ENCODE data around the gene METTL21C.

Gene METTL21C

DNA sequence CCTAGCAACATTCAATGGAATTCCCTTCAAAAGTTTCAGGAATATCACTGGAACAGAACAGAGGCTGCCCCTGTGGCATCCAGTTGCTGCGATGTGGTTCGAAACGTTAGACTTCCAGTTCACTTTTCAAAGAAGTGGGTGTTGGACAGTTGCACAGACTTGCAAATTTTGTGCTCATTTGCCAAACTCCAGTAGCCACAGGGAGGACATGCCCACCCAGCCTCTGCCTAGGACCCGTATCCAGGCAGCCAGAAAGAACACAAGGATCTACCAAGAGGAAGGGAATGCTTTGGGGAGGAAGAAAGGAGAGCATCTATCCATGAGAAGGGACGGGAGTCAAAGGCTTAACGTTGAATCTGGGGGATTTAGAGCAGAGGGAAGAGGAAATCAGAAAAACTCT lies at the start of gene METTL21C:
Gene METTL21C, minus strand, starts transcription at position 108 of the 400 bp plus-strand sequence. CDS start 546 bp downstream, outside the sequence.
- Histone ChIP-seq H3K9me3 (ENCODE audit: control insufficient read depth in 1 of 2, low read length in 2 of 2) (peaks cover 0 to 8% of the 10 kb centered on the region in 2 donors), H3K27ac (ENCODE audit: low read length) (no peak within 1 kb of the TSS), H3K4me3 (ENCODE audit: low read depth in 1 of 2, low read length in 2 of 2) (no peak within 1 kb of the TSS), H3K4me1 (ENCODE audit: control insufficient read depth in 1 of 2, insufficient read depth in 2 of 2, low read length in 2 of 2) (no peaks in the 10 kb centered on the region), H3K27me3 (ENCODE audit: low read depth, low read length) (no peaks in the 10 kb centered on the region), H3K36me3 (ENCODE audit: control insufficient read depth in 1 of 2, insufficient read depth in 2 of 2, low read length in 2 of 2) (no peaks in the 10 kb centered on the region)

DNA sequence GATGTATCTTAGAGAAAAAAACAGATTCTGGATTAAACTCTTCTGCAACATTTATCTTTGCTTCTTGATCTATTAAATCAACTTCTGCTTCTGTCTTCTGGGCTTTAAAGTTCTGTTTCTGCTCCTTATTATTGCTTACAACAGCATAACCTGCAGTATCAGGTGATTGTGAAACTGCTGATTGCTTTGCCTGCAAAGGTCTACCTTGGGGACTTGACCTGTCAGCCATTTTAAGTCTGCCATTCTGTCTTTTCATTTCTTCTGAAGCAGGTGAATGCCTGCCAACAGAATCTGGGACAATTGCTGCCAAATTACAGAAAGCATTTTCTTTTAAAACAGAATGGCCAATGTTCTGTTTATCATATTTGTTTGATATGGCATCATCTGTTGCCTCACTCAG lies 47.7 kb upstream of the METTL21C start:
- no peaks in the 10 kb centered on the region for H3K27me3 ChIP-seq (ENCODE audit: low read depth, low read length)
- H3K36me3 ChIP-seq (ENCODE audit: control insufficient read depth in 1 of 2, insufficient read depth in 2 of 2, low read length in 2 of 2), result no peaks in the 10 kb centered on the region
- H3K9me3 ChIP-seq (ENCODE audit: control insufficient read depth in 1 of 2, low read length in 2 of 2), result peaks cover 3 to 39% of the 10 kb centered on the region in 2 donors
- no peak overlapping the region for H3K4me3 ChIP-seq (ENCODE audit: low read depth in 1 of 2, low read length in 2 of 2)
- H3K27ac ChIP-seq (ENCODE audit: low read length), result no peak overlapping the region
- H3K4me1 ChIP-seq (ENCODE audit: control insufficient read depth in 1 of 2, insufficient read depth in 2 of 2, low read length in 2 of 2), result no peaks in the 10 kb centered on the region

DNA sequence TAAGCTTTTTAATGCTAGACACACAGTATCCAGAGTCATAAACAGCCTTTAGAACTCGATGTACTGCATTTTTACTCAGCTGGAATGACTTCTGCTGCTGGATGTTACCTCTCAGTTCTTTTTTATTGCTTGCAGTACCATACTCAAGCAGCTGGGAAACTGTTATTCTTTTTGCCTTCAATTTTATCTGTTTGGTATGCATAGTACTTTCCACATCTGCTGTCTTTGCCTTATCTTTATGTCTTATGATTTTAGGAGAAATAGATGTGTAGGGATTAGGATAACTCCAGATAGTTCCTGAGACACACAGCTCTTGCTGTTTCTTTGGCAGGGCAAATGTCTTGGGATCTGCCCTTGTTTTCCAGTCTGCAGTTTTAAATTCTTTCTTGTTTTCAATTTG lies 47.3 kb upstream of the METTL21C start:
- H3K27me3 ChIP-seq (ENCODE audit: low read depth, low read length), result no peaks in the 10 kb centered on the region
- no peak overlapping the region for H3K4me3 ChIP-seq (ENCODE audit: low read depth in 1 of 2, low read length in 2 of 2)

DNA sequence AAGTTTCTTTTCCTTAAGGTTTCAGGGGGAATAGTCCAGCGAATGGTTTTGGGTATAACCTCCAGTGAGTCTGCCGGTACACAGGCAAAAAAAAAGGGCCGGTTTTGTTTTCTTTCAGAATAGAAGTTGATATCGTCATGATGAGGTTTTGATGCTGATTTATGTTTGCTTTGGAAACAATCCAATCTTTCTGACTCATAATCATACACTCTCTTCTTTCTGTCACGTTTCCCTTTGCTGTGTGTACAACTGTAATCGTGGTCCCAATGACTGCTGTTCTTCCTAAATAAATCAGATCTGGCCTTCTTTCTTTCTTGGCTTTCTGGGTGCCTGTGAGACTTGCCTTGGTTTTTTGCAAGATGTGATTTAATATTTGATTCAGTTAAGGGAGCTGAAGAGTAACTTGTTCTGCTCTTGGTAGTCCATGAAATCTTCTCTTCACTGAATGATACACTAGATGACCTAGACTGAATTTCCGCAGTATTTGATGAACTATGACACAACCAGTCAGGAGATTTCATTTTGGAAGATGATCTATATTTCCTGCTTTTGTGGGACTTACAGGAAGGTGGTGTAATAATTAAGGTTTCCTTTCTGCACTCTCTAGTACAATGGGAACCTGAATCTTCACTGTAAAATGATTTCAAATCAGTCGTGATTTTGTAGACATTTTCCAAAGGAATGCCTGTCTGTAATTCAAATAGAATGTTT lies 34.9 kb upstream of the METTL21C start:
- Histone ChIP-seq H3K36me3 (ENCODE audit: control insufficient read depth in 1 of 2, insufficient read depth in 2 of 2, low read length in 2 of 2) (no peaks in the 10 kb centered on the region), H3K27me3 (ENCODE audit: low read depth, low read length) (no peaks in the 10 kb centered on the region), H3K4me1 (ENCODE audit: control insufficient read depth in 1 of 2, insufficient read depth in 2 of 2, low read length in 2 of 2) (no peaks in the 10 kb centered on the region), H3K27ac (ENCODE audit: low read length) (no peak overlapping the region), H3K4me3 (ENCODE audit: low read depth in 1 of 2, low read length in 2 of 2) (no peak overlapping the region), H3K9me3 (ENCODE audit: control insufficient read depth in 1 of 2, low read length in 2 of 2) (peaks cover 0 to 11% of the 10 kb centered on the region in 2 donors)

More for the DNA sequence above, 47.3 kb upstream of the METTL21C start:
- Histone ChIP-seq H3K9me3 (ENCODE audit: control insufficient read depth in 1 of 2, low read length in 2 of 2) (peaks cover 3 to 40% of the 10 kb centered on the region in 2 donors), H3K36me3 (ENCODE audit: control insufficient read depth in 1 of 2, insufficient read depth in 2 of 2, low read length in 2 of 2) (no peaks in the 10 kb centered on the region), H3K27ac (ENCODE audit: low read length) (no peak overlapping the region), H3K4me1 (ENCODE audit: control insufficient read depth in 1 of 2, insufficient read depth in 2 of 2, low read length in 2 of 2) (no peaks in the 10 kb centered on the region)

DNA sequence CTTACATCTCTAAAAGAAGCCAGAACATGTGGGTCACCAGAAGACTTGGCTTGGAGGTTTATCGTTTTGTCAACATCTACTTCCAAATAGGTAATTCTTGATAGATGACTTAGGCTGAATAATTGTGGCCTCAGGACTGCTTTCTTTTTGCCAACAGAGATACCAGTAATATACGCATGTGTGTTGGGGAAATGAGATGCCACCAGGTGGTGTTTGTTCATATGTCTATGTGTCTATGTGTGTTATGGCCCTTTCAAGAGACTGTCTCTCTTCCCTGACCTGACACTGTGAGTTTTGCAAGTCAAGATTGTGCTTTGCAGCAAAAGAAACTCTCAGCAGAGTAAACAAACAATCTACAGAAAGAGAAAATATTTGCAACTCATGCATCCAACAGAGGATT lies 31.6 kb upstream of the METTL21C start:
- peaks cover 0 to 2% of the 10 kb centered on the region in 2 donors for H3K9me3 ChIP-seq (ENCODE audit: control insufficient read depth in 1 of 2, low read length in 2 of 2)
- H3K27me3 ChIP-seq (ENCODE audit: low read depth, low read length), result no peaks in the 10 kb centered on the region
- H3K4me1 ChIP-seq (ENCODE audit: control insufficient read depth in 1 of 2, insufficient read depth in 2 of 2, low read length in 2 of 2), result no peaks in the 10 kb centered on the region
- H3K4me3 ChIP-seq (ENCODE audit: low read depth in 1 of 2, low read length in 2 of 2), result no peak overlapping the region
- H3K36me3 ChIP-seq (ENCODE audit: control insufficient read depth in 1 of 2, insufficient read depth in 2 of 2, low read length in 2 of 2), result no peaks in the 10 kb centered on the region
- no peak overlapping the region for H3K27ac ChIP-seq (ENCODE audit: low read length)

DNA sequence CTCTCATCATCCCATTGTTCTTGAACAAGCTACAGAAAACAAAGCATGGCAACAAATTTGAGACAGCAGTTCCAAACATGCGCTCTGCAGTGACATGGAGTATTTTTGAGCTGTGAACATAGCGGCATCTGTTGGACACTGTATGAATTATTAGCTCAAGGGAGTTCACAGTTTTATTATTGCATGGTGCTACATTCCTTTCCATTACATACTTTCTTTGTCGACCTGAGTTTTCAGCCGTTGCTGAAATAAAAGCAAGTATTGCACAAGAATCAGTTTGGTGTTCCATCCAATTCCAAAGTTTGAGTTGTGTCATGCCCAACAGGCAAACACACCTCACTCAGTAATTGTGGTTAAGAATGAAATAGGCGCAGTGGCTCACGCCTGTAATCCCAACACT lies 30.1 kb upstream of the METTL21C start:
- H3K27ac ChIP-seq (ENCODE audit: low read length), result no peak overlapping the region
- no peaks in the 10 kb centered on the region for H3K9me3 ChIP-seq (ENCODE audit: control insufficient read depth in 1 of 2, low read length in 2 of 2)
- H3K4me3 ChIP-seq (ENCODE audit: low read depth in 1 of 2, low read length in 2 of 2), result no peak overlapping the region
- H3K4me1 ChIP-seq (ENCODE audit: control insufficient read depth in 1 of 2, insufficient read depth in 2 of 2, low read length in 2 of 2), result no peaks in the 10 kb centered on the region
- H3K27me3 ChIP-seq (ENCODE audit: low read depth, low read length), result no peaks in the 10 kb centered on the region
- H3K36me3 ChIP-seq (ENCODE audit: control insufficient read depth in 1 of 2, insufficient read depth in 2 of 2, low read length in 2 of 2), result no peaks in the 10 kb centered on the region

DNA sequence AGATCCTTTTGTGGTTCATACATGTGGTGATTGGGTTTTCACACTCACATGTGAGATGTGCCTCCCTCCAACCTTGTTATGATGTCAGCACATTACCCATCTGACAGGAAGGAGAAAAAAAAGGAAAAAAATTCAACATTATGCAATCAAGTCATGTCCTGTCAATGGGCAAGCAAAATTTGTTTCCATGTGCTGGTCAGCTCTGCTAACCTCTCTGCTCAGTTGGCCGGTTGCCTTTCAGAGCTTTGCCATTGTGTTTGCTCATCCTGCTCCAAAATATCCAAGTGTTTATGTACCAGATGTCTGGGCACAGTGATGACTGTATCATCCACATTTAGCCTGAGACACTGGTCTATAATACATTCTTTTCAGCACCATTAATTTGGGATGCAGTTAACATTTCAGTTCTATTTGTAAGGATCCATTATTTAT lies 27.0 kb upstream of the METTL21C start:
- Histone ChIP-seq H3K4me3 (ENCODE audit: low read depth in 1 of 2, low read length in 2 of 2) (no peak overlapping the region), H3K36me3 (ENCODE audit: control insufficient read depth in 1 of 2, insufficient read depth in 2 of 2, low read length in 2 of 2) (no peaks in the 10 kb centered on the region), H3K4me1 (ENCODE audit: control insufficient read depth in 1 of 2, insufficient read depth in 2 of 2, low read length in 2 of 2) (no peaks in the 10 kb centered on the region), H3K27me3 (ENCODE audit: low read depth, low read length) (no peaks in the 10 kb centered on the region), H3K9me3 (ENCODE audit: control insufficient read depth in 1 of 2, low read length in 2 of 2) (no peaks in the 10 kb centered on the region), H3K27ac (ENCODE audit: low read length) (no peak overlapping the region)

DNA sequence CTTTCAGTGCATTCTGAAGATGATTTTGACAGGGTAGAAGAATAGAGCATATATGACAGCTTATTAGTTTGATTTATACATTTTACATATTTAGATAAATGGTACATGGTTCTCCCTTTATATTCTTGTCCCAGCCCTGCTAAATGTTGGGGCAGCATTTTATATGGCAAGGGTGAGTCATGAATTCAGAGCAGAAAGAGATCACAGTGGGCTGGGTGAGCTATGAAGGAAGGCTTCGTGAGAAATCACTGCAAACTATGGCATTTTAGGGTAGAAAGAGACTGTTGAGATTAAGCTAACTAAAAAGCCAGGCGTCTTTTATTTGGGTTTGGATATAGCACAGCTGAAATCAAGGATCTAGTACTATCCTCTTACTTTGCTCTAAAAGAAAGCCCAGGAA lies 23.9 kb upstream of the METTL21C start:
- Histone ChIP-seq H3K27me3 (ENCODE audit: low read depth, low read length) (no peaks in the 10 kb centered on the region), H3K9me3 (ENCODE audit: control insufficient read depth in 1 of 2, low read length in 2 of 2) (no peaks in the 10 kb centered on the region), H3K27ac (ENCODE audit: low read length) (no peak overlapping the region)

DNA sequence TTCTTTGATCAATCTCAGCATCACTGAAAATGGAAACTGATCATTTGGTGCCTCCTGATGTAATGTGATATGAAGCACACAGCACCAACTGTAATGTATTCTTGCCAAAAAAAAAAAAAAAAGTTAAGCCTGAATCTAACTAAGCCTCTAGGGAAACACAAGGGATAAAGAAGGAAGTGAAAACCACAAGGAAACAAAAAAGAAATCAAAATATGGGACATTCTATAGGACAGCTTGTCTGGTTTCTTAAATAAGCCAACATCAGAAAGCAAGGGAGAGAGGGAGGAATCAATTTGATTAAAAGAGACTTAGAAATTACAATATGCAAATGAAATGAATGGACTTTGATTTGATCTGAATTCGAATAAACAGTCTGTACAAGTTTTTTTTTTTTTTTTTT lies 20.6 kb upstream of the METTL21C start:
- Histone ChIP-seq H3K36me3 (ENCODE audit: control insufficient read depth in 1 of 2, insufficient read depth in 2 of 2, low read length in 2 of 2) (no peaks in the 10 kb centered on the region), H3K27me3 (ENCODE audit: low read depth, low read length) (no peaks in the 10 kb centered on the region), H3K4me1 (ENCODE audit: control insufficient read depth in 1 of 2, insufficient read depth in 2 of 2, low read length in 2 of 2) (no peaks in the 10 kb centered on the region), H3K27ac (ENCODE audit: low read length) (no peak overlapping the region), H3K4me3 (ENCODE audit: low read depth in 1 of 2, low read length in 2 of 2) (no peak overlapping the region), H3K9me3 (ENCODE audit: control insufficient read depth in 1 of 2, low read length in 2 of 2) (no peaks in the 10 kb centered on the region)

More for the DNA sequence above, 23.9 kb upstream of the METTL21C start:
- H3K4me3 ChIP-seq (ENCODE audit: low read depth in 1 of 2, low read length in 2 of 2), result no peak overlapping the region
- H3K4me1 ChIP-seq (ENCODE audit: control insufficient read depth in 1 of 2, insufficient read depth in 2 of 2, low read length in 2 of 2), result no peaks in the 10 kb centered on the region
- no peaks in the 10 kb centered on the region for H3K36me3 ChIP-seq (ENCODE audit: control insufficient read depth in 1 of 2, insufficient read depth in 2 of 2, low read length in 2 of 2)

DNA sequence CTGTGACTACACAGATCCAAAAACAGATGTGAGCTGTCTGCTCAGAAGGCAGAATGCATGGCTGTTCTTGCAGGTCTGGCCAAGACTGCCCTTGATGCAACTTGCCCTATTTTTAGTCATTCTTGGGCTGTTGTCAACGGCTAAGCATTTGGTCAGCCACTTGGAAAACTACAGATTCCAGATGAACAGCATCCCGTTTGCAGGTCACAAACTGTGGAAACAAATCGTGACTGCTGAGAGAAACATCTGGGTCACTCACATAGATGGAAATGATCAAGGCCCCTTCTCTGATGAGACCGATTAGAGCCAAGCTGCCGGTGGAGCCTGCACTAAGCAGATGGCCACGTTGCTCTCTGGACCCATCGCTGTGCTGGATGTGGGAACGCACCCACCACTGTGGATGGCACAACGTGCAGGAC lies 15.4 kb upstream of the METTL21C start:
- H3K4me1 ChIP-seq (ENCODE audit: control insufficient read depth in 1 of 2, insufficient read depth in 2 of 2, low read length in 2 of 2), result peaks cover 0 to 6% of the 10 kb centered on the region in 2 donors
- H3K9me3 ChIP-seq (ENCODE audit: control insufficient read depth in 1 of 2, low read length in 2 of 2), result peaks cover 0 to 5% of the 10 kb centered on the region in 2 donors
- H3K27me3 ChIP-seq (ENCODE audit: low read depth, low read length), result no peaks in the 10 kb centered on the region
- H3K4me3 ChIP-seq (ENCODE audit: low read depth in 1 of 2, low read length in 2 of 2), result no peak overlapping the region
- H3K36me3 ChIP-seq (ENCODE audit: control insufficient read depth in 1 of 2, insufficient read depth in 2 of 2, low read length in 2 of 2), result no peaks in the 10 kb centered on the region
- no peak overlapping the region for H3K27ac ChIP-seq (ENCODE audit: low read length)

DNA sequence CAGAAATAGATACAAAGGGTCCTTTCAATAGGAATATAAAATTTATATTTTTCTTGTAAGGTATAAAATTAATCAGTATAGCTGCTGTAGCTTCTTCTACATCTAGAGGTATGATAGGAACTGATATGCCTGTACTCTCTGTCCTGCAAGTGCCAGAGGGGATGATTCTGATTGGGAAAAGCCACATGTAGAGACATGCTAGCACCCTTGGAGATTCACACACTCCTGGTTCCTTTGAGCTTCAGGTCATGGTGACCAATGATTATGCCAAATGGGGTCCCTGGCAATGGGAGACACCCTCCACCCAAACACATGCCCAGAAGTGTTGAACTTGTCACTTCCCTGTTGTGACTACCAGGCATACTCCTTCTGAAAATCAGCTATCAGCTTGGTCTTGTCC lies 14.7 kb upstream of the METTL21C start:
- Histone ChIP-seq H3K4me1 (ENCODE audit: control insufficient read depth in 1 of 2, insufficient read depth in 2 of 2, low read length in 2 of 2) (peaks cover 0 to 6% of the 10 kb centered on the region in 2 donors), H3K27ac (ENCODE audit: low read length) (no peak overlapping the region), H3K27me3 (ENCODE audit: low read depth, low read length) (no peaks in the 10 kb centered on the region), H3K9me3 (ENCODE audit: control insufficient read depth in 1 of 2, low read length in 2 of 2) (peaks cover 0 to 5% of the 10 kb centered on the region in 2 donors), H3K4me3 (ENCODE audit: low read depth in 1 of 2, low read length in 2 of 2) (no peak overlapping the region), H3K36me3 (ENCODE audit: control insufficient read depth in 1 of 2, insufficient read depth in 2 of 2, low read length in 2 of 2) (no peaks in the 10 kb centered on the region)

DNA sequence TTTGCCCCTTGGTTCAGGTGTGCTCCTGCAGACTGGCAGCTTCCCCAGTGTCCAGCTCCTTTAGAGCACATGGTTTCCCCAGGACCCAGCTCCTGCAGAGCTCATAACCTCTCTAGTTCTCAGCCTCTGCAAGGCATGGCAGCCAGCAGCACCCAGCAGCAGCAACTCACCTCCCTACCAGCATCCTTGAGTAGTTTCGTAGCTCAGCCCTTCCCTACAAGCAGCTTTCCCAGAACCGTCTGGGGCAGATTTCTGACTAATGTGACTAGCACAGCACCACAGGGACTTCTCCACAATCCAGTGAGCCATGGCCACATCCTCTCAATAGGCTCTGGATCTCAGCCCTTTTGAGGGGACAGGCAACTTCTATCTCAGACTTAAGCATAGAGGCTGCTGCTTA lies 14.1 kb upstream of the METTL21C start:
- H3K9me3 ChIP-seq (ENCODE audit: control insufficient read depth in 1 of 2, low read length in 2 of 2), result peaks cover 0 to 5% of the 10 kb centered on the region in 2 donors
- H3K36me3 ChIP-seq (ENCODE audit: control insufficient read depth in 1 of 2, insufficient read depth in 2 of 2, low read length in 2 of 2), result no peaks in the 10 kb centered on the region
- H3K27me3 ChIP-seq (ENCODE audit: low read depth, low read length), result no peaks in the 10 kb centered on the region
- peaks cover 0 to 6% of the 10 kb centered on the region in 2 donors for H3K4me1 ChIP-seq (ENCODE audit: control insufficient read depth in 1 of 2, insufficient read depth in 2 of 2, low read length in 2 of 2)
- H3K27ac ChIP-seq (ENCODE audit: low read length), result no peak overlapping the region
- no peak overlapping the region for H3K4me3 ChIP-seq (ENCODE audit: low read depth in 1 of 2, low read length in 2 of 2)
